ENCODE measurements around the gene NUDT1.

Gene NUDT1

GRCh38 chr7:2299870-2300512 is 58.0 kb downstream of the NUDT1 start:
- no peak for DNase-seq (ENCODE audit: low spot score)

Measured in hematopoietic multipotent progenitor cell treated with erythropoietin and hydrocortisone succinate and interleukin-3 and kit ligand, for 15 days (in vitro differentiated cells).